Suprapubic skin (tissue), 4 donors: ENCODE results near the gene SLC4A8. TPM values are rescaled to one million over a fixed set of nuclear protein-coding genes. Genes with fewer than 3 reads are reported as not detected.

Experiments used
- DNase-seq, 2 donors: peaks; one replicate each; pipeline ENCODE4 v3.0.0-alpha.2; 2019; ENCODE audit warnings: low spot score in 2 of 2
- H3K27ac ChIP-seq: fragments of 200-600 bp; sonication (generic); one replicate; pipeline ENCODE4 v1.5.1; 2019
- H3K27me3 ChIP-seq: fragments of 200-600 bp; sonication (generic); one replicate; pipeline ENCODE4 v1.5.1; 2019
- H3K36me3 ChIP-seq: fragments of 200-600 bp; sonication (generic); one replicate; pipeline ENCODE4 v1.5.1; 2019
- H3K4me1 ChIP-seq: fragments of 200-600 bp; sonication (generic); one replicate; pipeline ENCODE4 v1.5.1; 2019
- H3K4me3 ChIP-seq: fragments of 200-600 bp; sonication (generic); one replicate; pipeline ENCODE4 v1.5.1; 2019; ENCODE audit warnings: mild to moderate bottlenecking
- H3K9me3 ChIP-seq: fragments of 200-600 bp; sonication (generic); one replicate; pipeline ENCODE4 v1.5.1; 2019
- EP300 ChIP-seq: sonication (generic); formaldehyde crosslinking; IDR thresholded peaks from one replicate; pipeline ENCODE4 v1.6.1; 2017; ENCODE audit warnings: antibody characterized with exemption
- POLR2A ChIP-seq, 2 donors: fragments of 450-650 bp; IDR thresholded peaks; one replicate each; pipeline ENCODE4 v1.6.1; 2017; ENCODE audit warnings: antibody characterized with exemption in 2 of 2, mild to moderate bottlenecking in 2 of 2, moderate library complexity in 2 of 2
- POLR2AphosphoS5 ChIP-seq, 3 donors: sonication (generic); formaldehyde crosslinking; IDR thresholded peaks; one replicate each; pipeline ENCODE4 v1.6.1; 2017; ENCODE audit warnings: antibody characterized with exemption in 3 of 3
- WGBS: methylation state at CpG from one replicate; pipeline ENCODE4 v1.1.5; 2018; 5-methylcytosine and 5-hydroxymethylcytosine counted together
- total RNA-seq, 4 donors: library from RNA; depleted of rRNA; stranded (reverse); fragments of >200 nt; gene quantifications; one replicate each; pipeline ENCODE4 v1.1.0, GENCODE V29; 2016
- TF ChIP-seq, protein P1 (sequence below), 2 donors: fragments of 200-600 bp in 1 of 2; fragments of 450-650 bp in 1 of 2; sonication (generic) in 1 of 2; IDR thresholded peaks; one replicate each; pipeline ENCODE4 v1.5.1; 2016 to 2019; ENCODE audit warnings: antibody characterized with exemption in 2 of 2, mild to moderate bottlenecking in 1 of 2, moderate library complexity in 1 of 2

Gene SLC4A8
- total RNA-seq, 4 donors from 2014 or later: 1.1 to 2.2 TPM; not detected in 2

DNA sequence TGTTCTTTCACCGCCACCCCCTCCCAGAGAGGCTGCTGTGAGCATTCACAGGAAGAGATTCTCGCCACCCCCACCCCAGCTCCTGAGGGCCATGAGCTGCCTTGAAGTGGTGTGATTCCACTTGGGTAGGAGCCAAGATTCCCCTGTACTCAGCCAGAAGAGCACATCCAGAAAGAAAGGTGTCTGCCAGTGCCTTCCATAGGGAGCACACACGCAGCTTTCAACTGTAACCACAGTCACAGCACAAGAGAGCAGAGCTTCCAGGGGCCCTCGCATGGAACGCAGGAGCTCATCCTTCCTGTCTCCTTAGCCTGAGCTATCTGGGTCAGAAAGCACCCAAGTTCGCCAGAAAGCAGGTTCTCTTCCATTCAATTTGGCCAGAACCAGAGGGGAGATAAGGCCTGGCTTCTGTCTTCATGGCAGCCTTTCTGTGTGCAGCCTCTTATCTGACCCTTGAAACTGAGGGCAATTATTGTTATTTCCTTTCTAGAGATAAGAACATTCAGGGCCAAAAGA, 99.8 kb downstream of the SLC4A8 start:
- WGBS: 71% methylated on average over 6 of the region's 6 CpGs
- no peak for DNase-seq

DNA sequence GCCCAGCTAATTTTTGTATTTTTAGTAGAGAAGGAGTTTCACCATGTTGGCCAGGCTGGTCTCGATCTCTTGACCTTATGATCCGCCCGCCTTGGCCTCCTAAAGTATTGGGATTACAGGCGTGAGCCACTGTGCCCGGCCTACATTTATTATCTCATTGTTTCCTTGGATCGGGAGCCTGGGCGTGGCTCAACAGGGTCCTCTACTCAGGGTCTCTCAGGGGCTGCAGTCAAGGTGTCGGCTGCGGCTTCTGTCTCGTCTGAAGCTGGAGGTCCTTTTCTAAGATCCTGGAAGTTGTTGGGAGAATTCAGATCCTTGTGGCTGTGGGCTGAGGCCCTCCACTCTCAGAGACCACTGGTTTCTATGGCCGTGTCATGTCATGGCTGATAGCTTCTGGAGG, 100.9 kb downstream of the SLC4A8 start:
- Histone ChIP-seq H3K36me3 (no peaks in the 10 kb centered on the region), H3K27ac (no peak overlapping the region), H3K4me3 (no peak overlapping the region), H3K27me3 (no peaks in the 10 kb centered on the region), H3K9me3 (no peaks in the 10 kb centered on the region), H3K4me1 (no peaks in the 10 kb centered on the region)
- DNase-seq: no peak
- 94% methylated on average over 11 of the region's 11 CpGs for WGBS
- TF ChIP-seq POLR2A (IDR thresholded peaks at IDR 0.05): no peak
- TF ChIP-seq POLR2AphosphoS5 (IDR thresholded peaks at IDR 0.05): no peak
- TF ChIP-seq EP300: no peak

More for the DNA sequence above, 99.8 kb downstream of the SLC4A8 start:
- no peak overlapping the region for H3K4me3 ChIP-seq
- H3K4me1 ChIP-seq: no peaks in the 10 kb centered on the region
- no peak overlapping the region for H3K27ac ChIP-seq
- no peaks in the 10 kb centered on the region for H3K36me3 ChIP-seq
- TF ChIP-seq POLR2A (IDR thresholded peaks at IDR 0.05) (no peak), EP300 (no peak), POLR2AphosphoS5 (IDR thresholded peaks at IDR 0.05) (no peak)
- TF ChIP-seq, protein P1, sequence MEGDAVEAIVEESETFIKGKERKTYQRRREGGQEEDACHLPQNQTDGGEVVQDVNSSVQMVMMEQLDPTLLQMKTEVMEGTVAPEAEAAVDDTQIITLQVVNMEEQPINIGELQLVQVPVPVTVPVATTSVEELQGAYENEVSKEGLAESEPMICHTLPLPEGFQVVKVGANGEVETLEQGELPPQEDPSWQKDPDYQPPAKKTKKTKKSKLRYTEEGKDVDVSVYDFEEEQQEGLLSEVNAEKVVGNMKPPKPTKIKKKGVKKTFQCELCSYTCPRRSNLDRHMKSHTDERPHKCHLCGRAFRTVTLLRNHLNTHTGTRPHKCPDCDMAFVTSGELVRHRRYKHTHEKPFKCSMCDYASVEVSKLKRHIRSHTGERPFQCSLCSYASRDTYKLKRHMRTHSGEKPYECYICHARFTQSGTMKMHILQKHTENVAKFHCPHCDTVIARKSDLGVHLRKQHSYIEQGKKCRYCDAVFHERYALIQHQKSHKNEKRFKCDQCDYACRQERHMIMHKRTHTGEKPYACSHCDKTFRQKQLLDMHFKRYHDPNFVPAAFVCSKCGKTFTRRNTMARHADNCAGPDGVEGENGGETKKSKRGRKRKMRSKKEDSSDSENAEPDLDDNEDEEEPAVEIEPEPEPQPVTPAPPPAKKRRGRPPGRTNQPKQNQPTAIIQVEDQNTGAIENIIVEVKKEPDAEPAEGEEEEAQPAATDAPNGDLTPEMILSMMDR (IDR thresholded peaks at IDR 0.05): no peak
- no peaks in the 10 kb centered on the region for H3K27me3 ChIP-seq
- no peaks in the 10 kb centered on the region for H3K9me3 ChIP-seq

DNA sequence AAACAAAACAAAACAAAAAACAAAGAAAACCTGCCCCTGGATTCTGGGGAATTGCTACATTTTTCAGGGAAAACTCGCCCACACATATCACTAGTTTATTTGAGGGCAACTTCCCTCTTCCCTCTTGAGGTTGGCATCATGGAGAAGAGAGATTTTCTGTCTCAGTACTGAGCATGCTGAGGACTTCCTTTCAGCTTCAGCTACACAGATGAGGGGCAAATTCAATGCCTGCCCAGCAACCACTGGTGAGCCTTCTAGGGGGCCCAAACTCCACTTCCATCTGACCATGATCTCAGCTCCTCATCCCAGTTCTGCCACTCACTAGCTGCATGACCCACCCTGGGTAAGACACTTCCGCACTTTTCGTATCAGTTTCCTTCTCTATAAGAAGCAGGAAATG, 103.3 kb downstream of the SLC4A8 start:
- Histone ChIP-seq H3K27ac (no peak overlapping the region), H3K36me3 (no peaks in the 10 kb centered on the region), H3K4me3 (no peak overlapping the region), H3K27me3 (peaks cover 7% of the 10 kb centered on the region), H3K9me3 (no peaks in the 10 kb centered on the region), H3K4me1 (no peaks in the 10 kb centered on the region)
- 78% methylated on average over 3 of the region's 3 CpGs for WGBS
- no peak for DNase-seq
- TF ChIP-seq, protein P1 (IDR thresholded peaks at IDR 0.05): no peak
- no peak for TF ChIP-seq EP300
- TF ChIP-seq POLR2A (IDR thresholded peaks at IDR 0.05): no peak
- no peak for TF ChIP-seq POLR2AphosphoS5 (IDR thresholded peaks at IDR 0.05)

DNA sequence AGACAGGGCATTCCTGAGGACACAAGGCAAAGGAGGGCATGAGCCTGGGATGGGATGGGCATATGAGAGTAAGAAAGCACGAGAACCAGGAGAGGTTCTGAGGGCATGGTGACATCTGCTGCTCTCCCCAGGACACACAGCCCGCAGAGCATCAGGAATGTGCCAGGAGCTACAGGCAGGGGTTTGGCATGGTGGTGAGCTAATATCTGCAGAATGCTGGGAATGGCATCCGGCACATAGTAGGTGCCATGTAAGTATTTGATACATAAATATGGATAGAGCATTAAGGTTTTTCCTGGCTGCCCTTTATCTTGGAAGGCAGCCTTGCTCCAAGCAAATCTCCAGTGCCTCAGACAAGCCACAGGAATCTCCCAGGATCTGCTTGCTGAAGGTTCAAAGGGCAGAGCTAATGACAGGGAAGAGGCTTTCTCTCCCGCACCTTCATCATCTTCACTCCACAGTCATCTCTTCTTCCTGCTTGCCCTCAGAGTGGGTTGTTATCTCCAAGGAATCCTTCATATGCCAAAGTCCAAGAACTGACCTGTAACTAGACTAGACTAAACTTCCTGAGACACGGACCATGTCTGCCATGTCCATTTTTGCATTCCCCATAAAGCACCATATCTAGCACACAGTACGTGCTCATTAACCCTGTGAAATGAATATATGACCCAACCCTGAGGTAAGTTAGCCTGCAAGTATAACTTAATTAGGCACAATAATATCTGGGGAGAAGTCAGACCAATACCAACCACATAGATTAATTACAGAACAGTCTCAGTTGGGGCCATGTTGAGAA, 104.4 kb downstream of the SLC4A8 start:
- Histone ChIP-seq H3K36me3 (no peaks in the 10 kb centered on the region), H3K4me3 (no peak overlapping the region), H3K27ac (no peak overlapping the region), H3K9me3 (no peaks in the 10 kb centered on the region), H3K27me3 (peaks cover 9% of the 10 kb centered on the region), H3K4me1 (no peaks in the 10 kb centered on the region)
- 86% methylated on average over 6 of the region's 6 CpGs for WGBS
- no peak for DNase-seq
- TF ChIP-seq POLR2A (IDR thresholded peaks at IDR 0.05) (no peak), EP300 (no peak), POLR2AphosphoS5 (IDR thresholded peaks at IDR 0.05) (no peak)
- TF ChIP-seq, protein P1 (IDR thresholded peaks at IDR 0.05): no peak

DNA sequence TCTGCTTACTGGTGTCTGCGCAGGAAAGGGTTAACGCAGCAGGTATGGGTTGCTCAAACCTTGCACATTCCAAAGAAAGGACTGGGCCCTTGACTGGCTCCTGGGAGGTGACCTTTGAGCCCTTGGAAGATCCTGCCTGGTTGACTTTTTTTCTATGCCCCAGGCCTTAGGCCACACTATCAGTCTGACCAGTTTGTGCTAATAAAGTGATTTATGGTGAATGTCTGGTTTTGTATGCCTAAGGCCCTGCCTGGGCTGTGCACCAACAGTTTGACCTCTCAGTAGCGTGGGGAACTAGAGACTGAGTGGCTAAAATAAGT, 105.0 kb downstream of the SLC4A8 start:
- 83% methylated on average over 3 of the region's 3 CpGs for WGBS
- Histone ChIP-seq H3K9me3 (no peaks in the 10 kb centered on the region), H3K4me1 (no peaks in the 10 kb centered on the region), H3K36me3 (no peaks in the 10 kb centered on the region), H3K27me3 (peaks cover 14% of the 10 kb centered on the region), H3K27ac (no peak overlapping the region), H3K4me3 (no peak overlapping the region)
- no peak for TF ChIP-seq POLR2AphosphoS5 (IDR thresholded peaks at IDR 0.05)
- TF ChIP-seq, protein P1 (IDR thresholded peaks at IDR 0.05): no peak
- no peak for DNase-seq
